Lower leg skin (tissue), 4 donors: Measurements from ENCODE around the gene HSFX3. TPM values are rescaled to one million over a fixed set of nuclear protein-coding genes. Genes with fewer than 3 reads are reported as not detected.

Source experiments
- DNase-seq, 2 donors: peaks; one replicate each; pipeline ENCODE4 v3.0.0-alpha.2; 2019; ENCODE audit warnings: low spot score in 2 of 2
- H3K4me3 ChIP-seq: fragments of 200-600 bp; sonication (generic); 2 replicates; pipeline ENCODE4 v1.5.1; 2017; ENCODE audit warnings: mild to moderate bottlenecking, low read depth; ENCODE audit not compliant: poor library complexity, severe bottlenecking
- CTCF ChIP-seq, 3 donors: fragments of 450-650 bp; IDR thresholded peaks; one replicate each; pipeline ENCODE4 v1.5.1; 2016; ENCODE audit warnings: antibody characterized with exemption in 3 of 3, mild to moderate bottlenecking in 3 of 3, moderate library complexity in 2 of 3
- POLR2A ChIP-seq, 2 donors: fragments of 450-650 bp; IDR thresholded peaks; one replicate each; pipeline ENCODE4 v1.6.1; 2016 to 2017; ENCODE audit warnings: antibody characterized with exemption in 2 of 2, mild to moderate bottlenecking in 1 of 2, moderate library complexity in 1 of 2
- WGBS, 2 donors: methylation state at CpG; one replicate each; pipeline ENCODE4 v1.1.5; 2018; 5-methylcytosine and 5-hydroxymethylcytosine counted together
- intact Hi-C: fragments of 100-400 bp; cut with DNase I; formaldehyde crosslinking; loops from one replicate; pipeline ENCODE4 v1.15.0; 2023; ENCODE audit warnings: low total_unique reads
- total RNA-seq, 4 donors: library from RNA; depleted of rRNA; stranded (reverse); fragments of >200 nt; gene quantifications; one replicate each; pipeline ENCODE4 v1.1.0, GENCODE V29; 2016

The HSFX3 gene
- total RNA-seq, 4 donors from 2014 or later, result not detected

DNA sequence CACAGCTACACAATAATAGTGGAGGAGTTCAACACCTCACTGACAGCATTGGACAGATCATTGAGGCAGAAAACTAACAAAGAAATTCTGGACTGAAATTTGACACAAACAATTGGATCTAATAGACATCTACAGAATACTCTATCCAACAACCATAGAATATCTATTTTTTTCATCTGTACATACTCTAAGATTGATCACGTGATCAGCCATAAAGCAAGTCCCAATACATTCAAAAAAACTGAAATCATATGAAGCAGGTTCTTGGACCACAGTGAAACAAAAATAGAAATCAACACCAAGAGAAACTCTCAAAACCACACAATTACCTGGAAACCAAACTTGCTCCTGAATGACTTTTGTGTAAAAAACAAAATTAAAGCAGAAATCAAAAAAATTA, 32.4 kb downstream of the HSFX3 start:
- no peak for DNase-seq
- no peak overlapping the region for H3K4me3 ChIP-seq
- TF ChIP-seq CTCF (IDR thresholded peaks at IDR 0.05) (no peak), POLR2A (IDR thresholded peaks at IDR 0.05) (no peak)
- 72 to 100% methylated on average over 1 of the region's 1 CpG for WGBS, 2 donors
- intact Hi-C loops, result no loop called here

GRCh38 chrX:149516604-149517003, 33.1 kb downstream of the HSFX3 start:
- peak in 1 of 2 donors; percentile 42 for DNase-seq
- H3K4me3 ChIP-seq, result no peak overlapping the region
- intact Hi-C loops, result no loop called here
- TF ChIP-seq POLR2A (IDR thresholded peaks at IDR 0.05) (no peak), CTCF (IDR thresholded peaks at IDR 0.05) (no peak)
- 64 to 81% methylated on average over 2 of the region's 2 CpGs for WGBS, 2 donors

DNA sequence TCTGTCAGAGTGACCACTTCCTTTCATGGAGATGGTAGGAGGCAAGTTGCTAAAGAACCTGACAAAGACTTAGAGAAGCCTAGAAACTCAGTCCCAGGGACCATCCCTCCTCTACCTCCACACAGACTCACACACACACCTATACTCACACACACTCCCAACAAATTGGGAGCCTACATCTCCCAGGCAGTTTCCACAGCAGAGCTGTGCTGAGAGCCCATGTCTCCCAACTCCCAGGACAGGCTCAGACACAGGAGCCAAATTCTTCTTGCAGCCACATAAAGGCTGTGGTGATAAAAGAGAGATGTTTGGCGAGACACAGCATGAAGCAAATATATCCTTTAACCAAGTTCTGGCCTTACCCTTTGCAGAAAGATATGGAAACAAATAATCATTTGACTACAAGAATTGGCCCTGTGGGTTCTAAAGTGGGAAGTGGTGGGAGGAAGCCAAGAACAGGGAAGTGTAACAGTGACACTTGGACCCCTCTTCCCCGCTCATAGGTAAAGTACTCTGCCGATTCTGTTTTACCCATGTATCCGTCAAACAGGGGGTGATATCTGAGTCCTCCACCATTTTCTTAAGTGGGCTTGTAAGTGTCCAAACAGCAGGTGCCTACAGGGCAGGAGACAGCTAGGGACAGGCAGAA, 33.6 kb downstream of the HSFX3 start:
- peak in 1 of 2 donors; percentile 21 for DNase-seq
- 56 to 69% methylated on average over 4 of the region's 4 CpGs for WGBS, 2 donors
- intact Hi-C loops, result no loop called here
- no peak overlapping the region for H3K4me3 ChIP-seq
- TF ChIP-seq POLR2A (IDR thresholded peaks at IDR 0.05) (no peak), CTCF (IDR thresholded peaks at IDR 0.05) (no peak)

DNA sequence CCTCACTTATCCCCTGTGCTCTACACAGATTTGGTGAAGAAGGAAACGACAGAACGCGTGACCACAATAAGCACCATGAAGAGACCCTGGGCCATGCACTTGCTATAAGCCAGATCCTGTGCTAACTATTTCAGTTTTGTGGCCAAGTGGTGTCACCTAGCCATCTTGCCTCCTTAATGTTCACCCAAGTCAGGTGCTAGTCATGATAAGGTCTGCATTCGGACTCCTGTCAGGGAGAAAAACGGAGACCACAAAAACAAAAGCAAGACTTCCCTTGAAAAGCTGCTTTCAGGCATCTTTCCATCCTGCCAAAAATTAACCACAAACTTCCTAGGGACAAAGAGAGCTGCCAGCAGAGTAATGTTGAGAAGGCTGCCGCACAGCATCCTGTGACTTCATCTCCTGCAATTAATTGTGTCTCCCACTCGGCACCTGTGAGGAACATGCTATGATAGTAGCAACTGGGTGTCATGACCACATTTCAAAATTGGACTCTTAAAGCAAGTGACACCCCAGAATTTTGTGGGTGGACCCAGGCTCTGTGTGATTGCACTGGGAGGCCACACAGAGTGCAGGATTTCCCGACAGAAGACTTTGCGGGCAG, 35.8 kb downstream of the HSFX3 start:
- WGBS, 2 donors, result 63 to 71% methylated on average over 9 of the region's 9 CpGs
- TF ChIP-seq POLR2A (IDR thresholded peaks at IDR 0.05), result no peak
- no peak for TF ChIP-seq CTCF (IDR thresholded peaks at IDR 0.05)
- intact Hi-C loops, result no loop called here
- DNase-seq, result peak in 1 of 2 donors; percentile 54
- H3K4me3 ChIP-seq, result no peak overlapping the region

DNA sequence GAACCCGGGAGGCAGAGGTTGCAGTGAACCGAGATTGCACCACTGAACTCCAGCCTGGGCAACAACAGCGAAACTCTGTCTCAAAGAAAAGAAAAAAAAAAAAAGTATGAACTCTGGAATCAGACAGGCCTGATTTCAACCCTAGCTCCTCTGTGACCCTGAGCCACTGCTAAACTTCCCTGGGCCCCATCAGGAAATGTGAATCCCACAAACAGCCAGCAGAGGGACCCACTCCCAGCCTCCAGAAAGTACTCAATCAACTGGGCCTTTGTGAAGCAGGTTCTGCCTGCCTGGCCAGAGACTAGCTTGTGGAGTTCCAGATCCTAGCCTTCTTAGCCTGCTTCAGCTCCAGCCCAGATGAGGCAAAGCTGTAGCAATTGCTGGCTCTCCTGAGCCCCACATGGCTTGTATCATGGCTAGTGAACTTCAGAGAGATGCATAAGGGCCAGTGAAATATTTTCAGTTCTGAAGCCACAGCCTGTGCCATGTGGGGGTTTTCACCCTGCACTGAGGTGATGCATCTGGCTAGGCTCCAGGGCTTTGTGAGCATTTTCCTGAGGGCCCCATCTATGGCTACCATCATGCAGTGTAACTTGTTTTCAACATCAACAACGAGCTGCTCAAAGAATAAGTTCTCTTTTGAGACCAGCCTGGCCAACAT, 37.4 kb downstream of the HSFX3 start:
- TF ChIP-seq POLR2A (IDR thresholded peaks at IDR 0.05) (no peak), CTCF (IDR thresholded peaks at IDR 0.05) (no peak)
- intact Hi-C loops, result no loop called here
- WGBS, 2 donors, result 77 to 80% methylated on average over 4 of the region's 4 CpGs
- H3K4me3 ChIP-seq, result no peak overlapping the region
- peak; percentile 22 to 87 for DNase-seq
